ENCODE measurements around the gene MFAP3L. TPM values are rescaled to one million over a fixed set of nuclear protein-coding genes. Genes with fewer than 3 reads are reported as not detected.

MFAP3L gene
- total and polyA plus RNA-seq, 8 donors: 0.29 to 2.4 (median 0.53) TPM; not detected in 1

DNA sequence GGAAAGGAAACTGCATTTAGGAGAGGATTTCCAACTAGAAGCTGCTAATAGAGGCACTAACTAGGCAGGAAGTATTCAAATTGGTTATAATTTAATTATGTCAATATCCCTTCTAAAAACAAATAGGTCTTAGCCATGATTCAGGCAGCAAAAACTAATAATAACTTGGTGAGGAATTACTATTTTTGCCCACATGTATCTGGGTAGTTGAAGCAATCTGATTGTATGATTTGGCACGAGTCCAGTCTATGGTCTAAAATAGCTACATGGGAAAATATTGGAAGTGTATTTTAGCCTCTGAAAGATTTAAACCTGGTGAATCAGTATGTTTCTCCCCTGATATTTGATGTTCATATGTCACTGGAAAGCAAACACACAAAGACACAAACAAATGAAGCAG lies 62.2 kb downstream of the MFAP3L start:
- intact Hi-C loops (cut with DNase I; ENCODE audit: low total_unique reads): no loop called here
- Histone ChIP-seq H3K9me3 (no peaks in the 10 kb centered on the region), H3K4me3 (no peak overlapping the region), H3K4me1 (no peaks in the 10 kb centered on the region), H3K36me3 (no peaks in the 10 kb centered on the region), H3K27ac (no peak overlapping the region), H3K27me3 (no peaks in the 10 kb centered on the region)
- WGBS, 5 donors: 13 to 39% (median 23%) methylated on average over 1 of the region's 1 CpG
- no peak for TF ChIP-seq POLR2A (IDR thresholded peaks at IDR 0.05)
- no peak for TF ChIP-seq CTCF (IDR thresholded peaks at IDR 0.05)
- TF ChIP-seq EP300 (IDR thresholded peaks at IDR 0.05): no peak
- TF ChIP-seq POLR2AphosphoS5 (IDR thresholded peaks at IDR 0.05): no peak
- DNase-seq: peak in 1 of 2 donors; percentile 30

DNA sequence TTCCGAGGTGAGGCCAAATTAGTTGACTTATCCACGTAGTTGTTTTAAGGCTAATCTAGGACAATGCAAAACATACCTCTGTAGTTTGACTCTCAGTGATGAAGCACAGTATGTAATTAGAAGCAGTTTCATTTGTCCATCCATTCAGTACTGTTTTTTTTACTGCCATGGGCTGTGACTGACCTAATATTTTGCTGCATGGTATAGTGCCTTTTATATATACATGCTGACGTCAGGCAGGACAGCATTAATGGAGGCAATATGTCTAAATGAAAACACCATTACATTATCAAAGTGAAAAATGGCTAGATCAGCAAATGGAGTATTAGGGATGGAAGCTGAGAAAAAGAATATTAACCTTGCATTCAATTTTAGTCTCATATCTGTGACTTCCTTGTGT lies 66.9 kb downstream of the MFAP3L start:
- no peaks in the 10 kb centered on the region for H3K4me1 ChIP-seq
- intact Hi-C loops (cut with DNase I; ENCODE audit: low total_unique reads): no loop called here
- no peak overlapping the region for H3K4me3 ChIP-seq
- 64 to 74% (median 67%) methylated on average over 3 of the region's 3 CpGs for WGBS, 5 donors
- H3K36me3 ChIP-seq: no peaks in the 10 kb centered on the region
- H3K9me3 ChIP-seq: no peaks in the 10 kb centered on the region
- TF ChIP-seq CTCF (IDR thresholded peaks at IDR 0.05) (no peak), EP300 (IDR thresholded peaks at IDR 0.05) (no peak)
- no peaks in the 10 kb centered on the region for H3K27me3 ChIP-seq
- H3K27ac ChIP-seq: no peak overlapping the region
- DNase-seq: no peak

GRCh38 chr4:169958629-169959028 lies 67.6 kb downstream of the MFAP3L start:
- no peak overlapping the region for H3K27ac ChIP-seq
- no peak for TF ChIP-seq CTCF (IDR thresholded peaks at IDR 0.05)
- no peak for TF ChIP-seq POLR2A (IDR thresholded peaks at IDR 0.05)
- no peak for TF ChIP-seq POLR2AphosphoS5 (IDR thresholded peaks at IDR 0.05)
- TF ChIP-seq EP300 (IDR thresholded peaks at IDR 0.05): no peak
- no peak for DNase-seq
- no peaks in the 10 kb centered on the region for H3K27me3 ChIP-seq
- intact Hi-C loops (cut with DNase I; ENCODE audit: low total_unique reads): no loop called here
- 86 to 90% (median 89%) methylated on average over 7 of the region's 7 CpGs for WGBS, 5 donors
- no peaks in the 10 kb centered on the region for H3K36me3 ChIP-seq
- no peaks in the 10 kb centered on the region for H3K9me3 ChIP-seq
- H3K4me1 ChIP-seq: no peaks in the 10 kb centered on the region
- no peak overlapping the region for H3K4me3 ChIP-seq

DNA sequence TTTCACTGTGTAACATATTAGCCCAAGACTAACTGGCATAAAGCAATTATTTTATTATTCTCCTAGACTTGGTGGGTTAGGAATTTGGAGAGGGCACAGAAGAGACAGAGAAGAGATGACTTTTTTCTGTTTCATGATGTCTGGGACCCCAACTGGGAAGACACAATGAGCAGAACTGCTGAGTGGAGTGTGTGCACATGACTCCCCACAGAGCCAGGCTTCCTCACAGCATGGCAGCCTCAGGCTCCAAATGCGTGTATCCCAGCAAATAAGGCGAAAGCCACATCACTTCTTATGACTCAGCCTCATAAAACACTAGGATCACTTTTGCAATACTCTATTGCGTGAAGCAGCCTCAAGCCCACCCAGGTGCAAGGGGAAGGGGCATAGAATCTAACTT lies 68.4 kb downstream of the MFAP3L start:
- Histone ChIP-seq H3K4me1 (no peaks in the 10 kb centered on the region), H3K27me3 (no peaks in the 10 kb centered on the region), H3K27ac (no peak overlapping the region), H3K9me3 (no peaks in the 10 kb centered on the region), H3K36me3 (no peaks in the 10 kb centered on the region), H3K4me3 (no peak overlapping the region)
- TF ChIP-seq EP300 (IDR thresholded peaks at IDR 0.05) (no peak), POLR2A (IDR thresholded peaks at IDR 0.05) (no peak), POLR2AphosphoS5 (IDR thresholded peaks at IDR 0.05) (no peak), CTCF (IDR thresholded peaks at IDR 0.05) (no peak)
- DNase-seq: no peak
- WGBS, 5 donors: 71 to 83% (median 80%) methylated on average over 3 of the region's 3 CpGs
- intact Hi-C loops (cut with DNase I; ENCODE audit: low total_unique reads): no loop called here

Data from stomach (tissue), 9 donors.